GM19397 (cell line): ENCODE data around the gene RSU1.

Experiments used
- ATAC-seq: cut with Tn5 transposase; IDR thresholded peaks from one replicate; pipeline ENCODE4 v1.9.1; 2021; ENCODE audit warnings: mild to moderate bottlenecking, moderate library complexity; ENCODE audit not compliant: unreplicated experiment

The RSU1 gene

DNA sequence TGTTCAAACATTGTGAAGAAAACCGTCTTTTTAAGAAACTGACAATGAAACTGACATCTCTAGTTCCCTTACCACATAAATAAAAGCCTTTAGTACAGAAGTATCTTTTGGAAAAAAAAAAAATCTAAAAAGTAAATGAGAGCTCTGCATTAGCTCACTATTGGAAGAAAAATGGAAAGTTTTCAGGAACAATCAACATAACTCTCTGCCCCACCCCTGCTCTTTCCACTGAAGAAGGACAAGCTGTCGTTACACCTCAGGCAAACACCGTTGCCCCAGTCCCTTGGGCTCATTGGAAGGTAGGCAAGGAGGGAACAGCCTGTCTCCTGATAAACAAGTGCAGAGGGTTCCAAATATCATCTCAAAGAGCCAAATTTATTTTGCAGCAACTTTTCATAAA, 273.1 kb downstream of the RSU1 start:
- ATAC-seq: no peak
